ENCODE measurements around the gene PRPH. TPM values are rescaled to one million over a fixed set of nuclear protein-coding genes. Genes with fewer than 3 reads are reported as not detected.

The PRPH gene
- total and polyA plus RNA-seq, 4 donors: 0.19 to 2.7 (median 0.67) TPM

GRCh38 chr12:49297695-49298060 lies 2.7 kb downstream of the PRPH start:
- DNase-seq (no peak), ATAC-seq (ENCODE audit: insufficient read depth, low FRiP score) (no peak)
- Histone ChIP-seq H3K27me3 (ENCODE audit: control insufficient read depth in 3 of 3, insufficient read depth in 3 of 3, low read length in 2 of 3) (peaks cover 0 to 57% (median 47%) of the 10 kb centered on the region in 3 donors), H3K27ac (ENCODE audit: low read depth in 1 of 2, low read length in 1 of 2) (no peak overlapping the region), H3K36me3 (ENCODE audit: control insufficient read depth in 4 of 4, insufficient read depth in 4 of 4, low read length in 4 of 4) (no peaks in the 10 kb centered on the region), H3K4me3 (no peak overlapping the region), H3K9me3 (ENCODE audit: control insufficient read depth in 4 of 4, insufficient read depth in 3 of 4, low read length in 3 of 4) (no peaks in the 10 kb centered on the region), H3K9ac (ENCODE audit: insufficient read depth in 1 of 2, low read length in 2 of 2) (no peak overlapping the region), H3K4me1 (ENCODE audit: control insufficient read depth in 5 of 5, insufficient read depth in 5 of 5, low read length in 5 of 5) (peaks cover 0 to 20% (median 16%) of the 10 kb centered on the region in 5 donors)
- 23 to 31% methylated on average over 8 of the region's 8 CpGs for WGBS, 2 donors
- TF ChIP-seq CTCF (IDR thresholded peaks at IDR 0.05; ENCODE audit: control extremely low read depth, extremely low read depth): no peak

- Histone ChIP-seq H3K4me3 (no peak overlapping the region), H3K9ac (ENCODE audit: insufficient read depth in 1 of 2, low read length in 2 of 2) (no peak overlapping the region), H3K9me3 (ENCODE audit: control insufficient read depth in 4 of 4, insufficient read depth in 3 of 4, low read length in 3 of 4) (no peaks in the 10 kb centered on the region), H3K27me3 (ENCODE audit: control insufficient read depth in 3 of 3, insufficient read depth in 3 of 3, low read length in 2 of 3) (peaks cover 0 to 54% (median 47%) of the 10 kb centered on the region in 3 donors), H3K4me1 (ENCODE audit: control insufficient read depth in 5 of 5, insufficient read depth in 5 of 5, low read length in 5 of 5) (peaks cover 0 to 16% (median 14%) of the 10 kb centered on the region in 5 donors), H3K27ac (ENCODE audit: low read depth in 1 of 2, low read length in 1 of 2) (no peak overlapping the region), H3K36me3 (ENCODE audit: control insufficient read depth in 4 of 4, insufficient read depth in 4 of 4, low read length in 4 of 4) (no peaks in the 10 kb centered on the region)
- DNase-seq: no peak
- ATAC-seq (ENCODE audit: insufficient read depth, low FRiP score): no peak
- WGBS, 2 donors: 41 to 50% methylated on average over 6 of the region's 6 CpGs
- no peak for TF ChIP-seq CTCF (IDR thresholded peaks at IDR 0.05; ENCODE audit: control extremely low read depth, extremely low read depth)
Measured at GRCh38 chr12:49298160-49298559, 3.2 kb downstream of the PRPH start.

- 68 to 74% methylated on average over 4 of the region's 4 CpGs for WGBS, 2 donors
- TF ChIP-seq CTCF (IDR thresholded peaks at IDR 0.05; ENCODE audit: control extremely low read depth, extremely low read depth): no peak
- ATAC-seq (ENCODE audit: insufficient read depth, low FRiP score) (no peak), DNase-seq (no peak)
- H3K4me1 ChIP-seq (ENCODE audit: control insufficient read depth in 5 of 5, insufficient read depth in 5 of 5, low read length in 5 of 5): peaks cover 0 to 6% (median 5%) of the 10 kb centered on the region in 5 donors
- H3K36me3 ChIP-seq (ENCODE audit: control insufficient read depth in 4 of 4, insufficient read depth in 4 of 4, low read length in 4 of 4): no peaks in the 10 kb centered on the region
- H3K4me3 ChIP-seq: no peak overlapping the region
- H3K27me3 ChIP-seq (ENCODE audit: control insufficient read depth in 3 of 3, insufficient read depth in 3 of 3, low read length in 2 of 3): peaks cover 0 to 37% (median 26%) of the 10 kb centered on the region in 3 donors
- no peak overlapping the region for H3K9ac ChIP-seq (ENCODE audit: insufficient read depth in 1 of 2, low read length in 2 of 2)
- no peaks in the 10 kb centered on the region for H3K9me3 ChIP-seq (ENCODE audit: control insufficient read depth in 4 of 4, insufficient read depth in 3 of 4, low read length in 3 of 4)
- no peak overlapping the region for H3K27ac ChIP-seq (ENCODE audit: low read depth in 1 of 2, low read length in 1 of 2)
Measured at GRCh38 chr12:49301760-49302159, 6.8 kb downstream of the PRPH start.

- DNase-seq (no peak), ATAC-seq (ENCODE audit: insufficient read depth, low FRiP score) (no peak)
- H3K9ac ChIP-seq (ENCODE audit: insufficient read depth in 1 of 2, low read length in 2 of 2): no peak overlapping the region
Measured at GRCh38 chr12:49304161-49304560, 9.2 kb downstream of the PRPH start.

More at GRCh38 chr12:49304161-49304560, 9.2 kb downstream of the PRPH start:
- no peak overlapping the region for H3K27ac ChIP-seq (ENCODE audit: low read depth in 1 of 2, low read length in 1 of 2)
- no peaks in the 10 kb centered on the region for H3K36me3 ChIP-seq (ENCODE audit: control insufficient read depth in 4 of 4, insufficient read depth in 4 of 4, low read length in 4 of 4)
- no peak overlapping the region for H3K4me3 ChIP-seq
- no peak for TF ChIP-seq CTCF (IDR thresholded peaks at IDR 0.05; ENCODE audit: control extremely low read depth, extremely low read depth)
- 76 to 88% methylated on average over 2 of the region's 2 CpGs for WGBS, 2 donors
- H3K27me3 ChIP-seq (ENCODE audit: control insufficient read depth in 3 of 3, insufficient read depth in 3 of 3, low read length in 2 of 3): peaks cover 0 to 20% (median 4%) of the 10 kb centered on the region in 3 donors
- no peaks in the 10 kb centered on the region for H3K9me3 ChIP-seq (ENCODE audit: control insufficient read depth in 4 of 4, insufficient read depth in 3 of 4, low read length in 3 of 4)
- no peaks in the 10 kb centered on the region for H3K4me1 ChIP-seq (ENCODE audit: control insufficient read depth in 5 of 5, insufficient read depth in 5 of 5, low read length in 5 of 5)
